Bronchial epithelial cell (primary cell): ENCODE measurements around the gene OSBPL9. TPM values are rescaled to one million over a fixed set of nuclear protein-coding genes. Genes with fewer than 3 reads are reported as not detected.

Experiments used
- DNase-seq: peaks from one replicate; pipeline ENCODE4 v3.0.0-alpha.2; 2010; ENCODE audit warnings: low read depth
- FAIRE-seq: peaks from 2 replicates; lab custom pipeline; 2011; peaks lifted over from hg19 to GRCh38; lab: Jason Lieb, UNC
- H3K27me3 ChIP-seq: 2 replicates; pipeline ENCODE4 v1.5.1; 2011; ENCODE audit warnings: low read length; ENCODE audit not compliant: control insufficient read depth, insufficient read depth
- H3K36me3 ChIP-seq: 2 replicates; pipeline ENCODE4 v1.5.1; 2011; ENCODE audit warnings: low read length; ENCODE audit not compliant: control insufficient read depth, insufficient read depth
- H3K4me3 ChIP-seq: 2 replicates; pipeline ENCODE4 v1.5.1; 2011; ENCODE audit warnings: mild to moderate bottlenecking, low read depth, low read length, control low read depth
- total RNA-seq: library from RNA; depleted of rRNA; stranded (reverse); fragments of >200 nt; gene quantifications from 2 replicates; pipeline ENCODE4 v1.2.1, GENCODE V29; 2014
- TF ChIP-seq, protein P1 (sequence below): IDR thresholded peaks from 2 replicates; pipeline ENCODE4 v1.5.1; 2011; ENCODE audit warnings: mild to moderate bottlenecking, moderate library complexity, low read length, control low read depth, inconsistent platforms; ENCODE audit not compliant: insufficient read depth, severe bottlenecking

OSBPL9 gene
- total RNA-seq, 1 donor from 2014 or later = 69.8 TPM

DNA sequence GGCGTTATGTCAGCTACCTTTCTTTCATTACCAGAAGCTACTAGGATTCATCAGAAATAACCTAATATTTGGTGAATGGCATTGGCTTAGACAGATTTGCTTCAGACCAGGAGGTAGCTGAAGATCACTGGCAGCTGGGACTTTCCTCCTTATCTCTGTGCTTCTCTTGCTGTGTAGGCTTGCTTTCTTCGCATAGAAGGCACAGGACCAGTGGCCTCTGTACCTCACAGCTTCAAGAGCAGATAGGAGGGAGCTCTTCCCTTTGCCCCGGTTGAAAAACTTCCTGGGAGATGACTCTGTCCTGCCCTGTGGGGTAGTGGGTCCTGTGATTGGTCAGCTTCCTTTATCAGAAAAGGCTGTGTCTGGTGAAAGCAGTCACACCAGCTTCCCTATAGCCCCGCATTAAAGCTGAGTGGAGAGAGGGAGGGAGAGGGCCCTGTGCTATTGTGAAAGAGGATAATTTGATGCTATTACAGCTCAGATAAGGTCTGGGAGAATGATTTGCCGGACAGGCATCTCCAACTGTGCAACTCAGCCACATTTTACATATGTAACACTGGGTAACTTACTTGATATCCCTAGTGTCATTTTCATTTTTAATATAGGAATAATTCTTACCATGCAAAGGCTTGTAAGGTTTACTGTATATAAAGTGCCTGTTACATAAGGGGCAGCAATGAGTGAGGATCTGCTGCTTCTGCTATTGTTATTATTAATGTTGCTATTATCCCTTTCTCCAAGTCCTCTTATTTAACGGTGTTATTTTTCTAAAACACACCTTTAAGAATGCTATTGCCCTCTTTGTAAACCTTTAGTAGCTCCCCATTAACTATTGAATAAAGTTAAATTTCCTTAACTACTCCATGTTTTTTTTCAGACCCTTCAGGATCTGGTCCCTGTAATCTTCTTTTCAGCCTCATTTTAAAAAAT, 31.6 kb downstream of the OSBPL9 start:
- TF ChIP-seq, protein P1, sequence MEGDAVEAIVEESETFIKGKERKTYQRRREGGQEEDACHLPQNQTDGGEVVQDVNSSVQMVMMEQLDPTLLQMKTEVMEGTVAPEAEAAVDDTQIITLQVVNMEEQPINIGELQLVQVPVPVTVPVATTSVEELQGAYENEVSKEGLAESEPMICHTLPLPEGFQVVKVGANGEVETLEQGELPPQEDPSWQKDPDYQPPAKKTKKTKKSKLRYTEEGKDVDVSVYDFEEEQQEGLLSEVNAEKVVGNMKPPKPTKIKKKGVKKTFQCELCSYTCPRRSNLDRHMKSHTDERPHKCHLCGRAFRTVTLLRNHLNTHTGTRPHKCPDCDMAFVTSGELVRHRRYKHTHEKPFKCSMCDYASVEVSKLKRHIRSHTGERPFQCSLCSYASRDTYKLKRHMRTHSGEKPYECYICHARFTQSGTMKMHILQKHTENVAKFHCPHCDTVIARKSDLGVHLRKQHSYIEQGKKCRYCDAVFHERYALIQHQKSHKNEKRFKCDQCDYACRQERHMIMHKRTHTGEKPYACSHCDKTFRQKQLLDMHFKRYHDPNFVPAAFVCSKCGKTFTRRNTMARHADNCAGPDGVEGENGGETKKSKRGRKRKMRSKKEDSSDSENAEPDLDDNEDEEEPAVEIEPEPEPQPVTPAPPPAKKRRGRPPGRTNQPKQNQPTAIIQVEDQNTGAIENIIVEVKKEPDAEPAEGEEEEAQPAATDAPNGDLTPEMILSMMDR = no peak
- Histone ChIP-seq H3K27me3 (no peaks in the 10 kb centered on the region), H3K36me3 (no peaks in the 10 kb centered on the region), H3K4me3 (no peak overlapping the region)
- FAIRE-seq (no peak), DNase-seq (peak; percentile 35)

DNA sequence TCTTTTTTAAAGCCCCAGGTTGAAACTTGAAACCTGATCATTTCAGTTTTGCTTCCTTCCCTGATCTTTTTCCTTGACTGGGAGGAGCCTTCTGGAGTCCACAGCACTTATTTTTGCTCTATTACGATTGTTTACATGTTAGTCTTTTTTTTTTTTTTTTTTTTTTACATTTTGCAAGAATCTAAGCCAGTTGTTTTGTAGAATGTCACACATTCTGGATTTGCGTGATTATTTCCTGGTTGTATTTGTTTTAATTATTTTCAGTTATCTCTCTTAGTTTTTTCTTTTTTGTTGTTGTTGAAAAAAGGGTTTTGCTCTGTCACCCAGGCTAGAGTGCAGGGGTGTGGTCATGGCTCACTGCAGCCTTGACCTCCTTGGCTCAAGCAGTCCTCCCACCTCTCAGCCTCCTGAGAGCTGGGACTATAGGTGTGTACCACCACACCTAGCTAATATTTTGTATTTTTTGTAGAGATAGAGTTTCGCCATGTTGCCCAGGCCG, 32.8 kb downstream of the OSBPL9 start:
- H3K4me3 ChIP-seq = no peak overlapping the region
- DNase-seq (no peak), FAIRE-seq (no peak)
- TF ChIP-seq, protein P1 = no peak
- H3K27me3 ChIP-seq = no peaks in the 10 kb centered on the region
- H3K36me3 ChIP-seq = no peaks in the 10 kb centered on the region

DNA sequence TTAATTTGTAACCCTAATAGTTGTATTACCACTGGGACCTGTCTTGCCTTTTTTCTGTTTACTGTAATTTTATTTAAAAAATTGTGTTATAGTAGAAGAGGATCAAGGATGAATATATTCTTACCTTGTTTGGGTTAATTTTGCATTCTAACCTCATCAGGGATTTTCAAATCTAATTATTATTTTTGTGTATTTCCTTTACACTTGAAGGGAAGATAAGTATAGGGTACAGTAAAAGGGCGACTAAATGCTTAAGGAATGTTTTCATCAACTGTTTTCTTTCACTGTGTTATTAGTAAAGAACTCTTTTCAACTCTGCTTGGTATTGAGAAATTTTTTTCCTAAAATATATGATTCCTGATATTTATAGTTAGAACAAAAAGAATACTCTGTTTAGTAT, 33.3 kb downstream of the OSBPL9 start:
- H3K4me3 ChIP-seq = no peak overlapping the region
- no peak for DNase-seq
- H3K36me3 ChIP-seq = no peaks in the 10 kb centered on the region
- TF ChIP-seq, protein P1 = no peak
- no peak for FAIRE-seq
- H3K27me3 ChIP-seq = no peaks in the 10 kb centered on the region

GRCh38 chr1:51651552-51651942, 34.7 kb downstream of the OSBPL9 start:
- no peak overlapping the region for H3K4me3 ChIP-seq
- no peaks in the 10 kb centered on the region for H3K27me3 ChIP-seq
- TF ChIP-seq, protein P1 = no peak
- H3K36me3 ChIP-seq = no peaks in the 10 kb centered on the region
- no peak for DNase-seq
- FAIRE-seq = no peak

DNA sequence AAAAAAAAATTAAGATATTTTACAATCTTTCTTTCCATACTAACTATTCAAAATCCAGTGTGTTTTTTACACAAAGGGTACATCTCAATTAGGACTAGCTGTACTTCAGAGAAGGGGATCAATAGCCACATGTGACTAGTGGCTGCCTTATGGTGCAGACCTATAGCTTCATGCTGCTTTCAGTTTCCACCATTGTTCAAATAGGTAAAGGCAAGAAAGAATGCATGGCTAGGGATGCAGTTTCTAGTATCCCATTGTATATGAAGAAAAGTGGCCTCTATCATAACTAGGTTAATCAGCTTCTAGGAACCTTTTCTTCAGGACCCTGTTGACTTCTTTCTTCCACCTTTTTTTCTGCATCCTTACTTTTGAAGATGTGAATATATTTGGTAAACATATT, 35.7 kb downstream of the OSBPL9 start:
- TF ChIP-seq, protein P1 = no peak
- FAIRE-seq = no peak

DNA sequence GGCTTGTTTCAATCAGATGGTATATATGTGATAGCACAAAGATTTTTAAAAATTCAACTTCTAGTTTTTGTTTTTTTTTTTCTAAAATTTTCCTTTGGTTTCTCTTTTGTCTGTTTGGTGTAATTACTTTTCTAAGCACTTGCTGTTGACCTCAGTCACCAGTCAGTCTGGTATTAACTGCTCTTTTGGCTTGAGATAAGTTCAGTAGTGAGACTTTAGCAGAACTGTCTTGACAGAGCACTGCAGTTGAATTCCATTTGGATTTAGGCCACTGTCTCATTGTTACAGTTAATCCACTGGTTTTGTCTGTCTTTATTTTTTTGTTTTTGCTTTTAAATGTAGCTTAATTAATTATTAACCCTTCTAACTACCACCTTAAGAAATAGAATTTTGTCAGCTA, 36.2 kb downstream of the OSBPL9 start:
- Histone ChIP-seq H3K4me3 (no peak overlapping the region), H3K36me3 (no peaks in the 10 kb centered on the region), H3K27me3 (no peaks in the 10 kb centered on the region)
- DNase-seq = no peak
- TF ChIP-seq, protein P1 = no peak
- FAIRE-seq = no peak

More for the DNA sequence above, 35.7 kb downstream of the OSBPL9 start:
- no peaks in the 10 kb centered on the region for H3K36me3 ChIP-seq
- no peaks in the 10 kb centered on the region for H3K27me3 ChIP-seq
- no peak overlapping the region for H3K4me3 ChIP-seq
- no peak for DNase-seq
